Breast epithelium (tissue), 4 donors: ENCODE data around the gene C1orf210. TPM values are rescaled to one million over a fixed set of nuclear protein-coding genes. Genes with fewer than 3 reads are reported as not detected.
A peak's percentile ranks its signal among the peaks of the same experiment; 100 is the strongest.

ENCODE experiments used
- DNase-seq, 2 donors: peaks; one replicate each; pipeline ENCODE4 v3.0.0-alpha.2; 2019; ENCODE audit warnings: low spot score in 2 of 2
- H3K27ac ChIP-seq, 2 donors: fragments of 200-600 bp; sonication (generic) in 1 of 2; one replicate each; pipeline ENCODE4 v1.5.1; 2016 to 2019; ENCODE audit warnings: mild to moderate bottlenecking in 1 of 2
- H3K27me3 ChIP-seq, 2 donors: fragments of 200-600 bp; sonication (generic) in 1 of 2; one replicate each; pipeline versions ENCODE4 v1.5.1 to v1.6.0; 2017 to 2019; ENCODE audit warnings: control low read depth in 1 of 2, mild to moderate bottlenecking in 1 of 2
- H3K36me3 ChIP-seq: fragments of 200-600 bp; one replicate; pipeline ENCODE4 v1.5.1; 2019
- H3K4me1 ChIP-seq, 2 donors: fragments of 200-600 bp; sonication (generic); one replicate each; pipeline ENCODE4 v1.5.1; 2016 to 2019; ENCODE audit warnings: control low read depth in 1 of 2
- H3K4me3 ChIP-seq, 3 donors: fragments of 200-600 bp; sonication (generic); 1 replicate in 2 of 3; 2 replicates in 1 of 3; pipeline ENCODE4 v1.5.1; 2016 to 2019; ENCODE audit warnings: mild to moderate bottlenecking in 3 of 3, moderate library complexity in 2 of 3
- H3K9me3 ChIP-seq, 2 donors: fragments of 200-600 bp; sonication (generic) in 1 of 2; one replicate each; pipeline ENCODE4 v1.5.1; 2016 to 2019; ENCODE audit warnings: control low read depth in 1 of 2
- POLR2A ChIP-seq: fragments of 450-650 bp; IDR thresholded peaks from one replicate; pipeline ENCODE4 v1.6.1; 2016; ENCODE audit warnings: antibody characterized with exemption, mild to moderate bottlenecking, moderate library complexity
- POLR2AphosphoS5 ChIP-seq, 3 donors: sonication (generic); formaldehyde crosslinking; IDR thresholded peaks; one replicate each; pipeline ENCODE4 v1.6.1; 2017; ENCODE audit warnings: antibody characterized with exemption in 3 of 3
- intact Hi-C: fragments of 100-400 bp; cut with DNase I; formaldehyde crosslinking; loops from one replicate; pipeline ENCODE4 v1.15.1; 2023; ENCODE audit warnings: low total_unique reads
- total RNA-seq, 3 donors: library from RNA; depleted of rRNA; stranded (reverse); fragments of >200 nt; gene quantifications; one replicate each; pipeline ENCODE4 v1.1.0, GENCODE V29; 2016
- TF ChIP-seq, protein P1 (sequence below), 3 donors: fragments of 450-650 bp; IDR thresholded peaks; one replicate each; pipeline ENCODE4 v1.5.1; 2016 to 2017; ENCODE audit warnings: antibody characterized with exemption in 3 of 3, mild to moderate bottlenecking in 3 of 3, moderate library complexity in 3 of 3

Gene C1orf210
- total RNA-seq, 3 donors from 2014 or later, result 7.2 to 31.3 TPM; not detected in 1

DNA sequence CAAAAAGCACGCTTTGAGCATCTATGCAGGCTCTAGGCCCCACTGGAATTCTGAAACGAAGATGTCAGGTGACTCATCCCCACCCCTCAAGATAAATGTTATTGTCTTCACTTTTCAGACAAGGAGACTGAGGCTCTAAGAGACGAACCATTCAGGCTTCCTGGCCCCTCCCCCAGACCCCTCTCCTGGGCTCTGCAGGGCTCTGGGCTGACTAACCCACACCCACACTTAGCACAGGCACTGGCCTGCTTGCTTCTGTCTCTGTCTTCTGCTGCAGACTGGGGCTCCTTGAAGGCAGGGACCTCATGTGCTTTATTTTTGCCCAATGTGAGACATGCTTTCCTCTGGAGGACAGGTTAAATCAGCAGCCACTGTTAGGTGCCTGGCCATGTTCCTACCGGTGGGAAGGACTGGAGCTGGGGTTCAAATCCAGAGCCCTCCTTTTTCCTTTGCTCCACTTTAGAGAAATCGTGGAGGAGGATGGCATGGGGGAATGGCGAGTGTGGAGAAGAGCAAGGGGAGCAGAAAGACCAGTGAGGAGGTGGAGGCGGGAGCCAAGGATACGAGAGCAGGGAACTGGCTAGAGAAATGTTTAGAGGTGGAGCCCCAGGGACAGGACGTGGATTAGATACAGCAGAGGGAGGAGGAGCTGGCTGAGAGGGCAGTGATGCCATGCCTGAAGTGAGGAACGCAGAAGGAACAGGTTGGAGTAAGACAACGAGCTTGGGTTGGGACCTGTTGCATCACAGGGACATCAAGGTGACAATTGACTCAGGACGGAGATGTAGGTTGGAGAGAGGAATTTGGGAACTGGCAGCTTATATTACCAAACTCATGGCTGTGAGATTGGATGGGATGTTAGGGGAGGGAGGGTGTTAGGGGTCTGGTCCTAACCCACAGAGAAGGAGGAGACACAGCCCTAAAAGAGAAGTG, 13.9 kb downstream of the C1orf210 start:
- intact Hi-C loops, result no loop called here
- TF ChIP-seq, protein P1, sequence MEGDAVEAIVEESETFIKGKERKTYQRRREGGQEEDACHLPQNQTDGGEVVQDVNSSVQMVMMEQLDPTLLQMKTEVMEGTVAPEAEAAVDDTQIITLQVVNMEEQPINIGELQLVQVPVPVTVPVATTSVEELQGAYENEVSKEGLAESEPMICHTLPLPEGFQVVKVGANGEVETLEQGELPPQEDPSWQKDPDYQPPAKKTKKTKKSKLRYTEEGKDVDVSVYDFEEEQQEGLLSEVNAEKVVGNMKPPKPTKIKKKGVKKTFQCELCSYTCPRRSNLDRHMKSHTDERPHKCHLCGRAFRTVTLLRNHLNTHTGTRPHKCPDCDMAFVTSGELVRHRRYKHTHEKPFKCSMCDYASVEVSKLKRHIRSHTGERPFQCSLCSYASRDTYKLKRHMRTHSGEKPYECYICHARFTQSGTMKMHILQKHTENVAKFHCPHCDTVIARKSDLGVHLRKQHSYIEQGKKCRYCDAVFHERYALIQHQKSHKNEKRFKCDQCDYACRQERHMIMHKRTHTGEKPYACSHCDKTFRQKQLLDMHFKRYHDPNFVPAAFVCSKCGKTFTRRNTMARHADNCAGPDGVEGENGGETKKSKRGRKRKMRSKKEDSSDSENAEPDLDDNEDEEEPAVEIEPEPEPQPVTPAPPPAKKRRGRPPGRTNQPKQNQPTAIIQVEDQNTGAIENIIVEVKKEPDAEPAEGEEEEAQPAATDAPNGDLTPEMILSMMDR (IDR thresholded peaks at IDR 0.05), result no peak
- TF ChIP-seq POLR2AphosphoS5 (IDR thresholded peaks at IDR 0.05) (no peak), POLR2A (no peak)

DNA sequence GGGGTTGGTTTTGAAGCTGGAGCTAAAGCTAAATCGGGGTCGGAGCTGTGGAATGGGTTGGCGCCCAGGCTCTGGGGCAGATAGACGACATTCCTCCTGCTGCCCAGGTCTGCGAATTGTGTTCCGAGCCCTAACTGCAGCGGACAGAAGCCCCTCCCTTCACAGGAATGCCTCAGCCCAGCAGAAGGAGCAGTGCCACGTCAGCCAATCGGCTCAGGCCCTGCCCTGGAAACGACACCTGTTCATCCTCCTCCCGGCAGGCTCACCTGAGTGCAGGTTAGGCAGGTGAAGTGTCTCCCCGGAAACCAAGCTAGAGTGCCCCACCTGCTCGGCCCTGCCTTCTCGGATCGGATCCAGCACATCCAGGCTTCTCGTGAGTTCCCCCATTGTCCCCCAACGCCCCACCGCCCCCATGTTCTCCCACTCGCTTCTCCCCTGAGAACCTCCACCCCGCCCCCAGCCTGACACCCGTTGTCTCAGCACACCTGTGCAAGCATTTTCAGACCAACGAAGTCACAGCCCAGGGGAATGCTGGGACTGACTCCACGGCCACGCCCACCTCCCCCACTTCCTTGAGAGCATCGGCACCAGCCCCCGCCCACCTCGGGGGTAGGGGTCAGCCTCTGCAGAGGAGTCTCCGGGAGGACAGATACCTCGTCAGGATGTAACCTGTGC, 14.8 kb downstream of the C1orf210 start:
- H3K4me1 ChIP-seq, result no peaks in the 10 kb centered on the region

More for the DNA sequence above, 13.9 kb downstream of the C1orf210 start:
- Histone ChIP-seq H3K9me3 (no peaks in the 10 kb centered on the region), H3K27me3 (no peaks in the 10 kb centered on the region), H3K4me3 (peak overlapping the region in 2 of 3 donors; percentile 53 to 66), H3K27ac (peak overlapping the region; percentile 78 to 81), H3K4me1 (no peaks in the 10 kb centered on the region), H3K36me3 (no peaks in the 10 kb centered on the region)
- DNase-seq, result peak in 1 of 2 donors; percentile 44

DNA sequence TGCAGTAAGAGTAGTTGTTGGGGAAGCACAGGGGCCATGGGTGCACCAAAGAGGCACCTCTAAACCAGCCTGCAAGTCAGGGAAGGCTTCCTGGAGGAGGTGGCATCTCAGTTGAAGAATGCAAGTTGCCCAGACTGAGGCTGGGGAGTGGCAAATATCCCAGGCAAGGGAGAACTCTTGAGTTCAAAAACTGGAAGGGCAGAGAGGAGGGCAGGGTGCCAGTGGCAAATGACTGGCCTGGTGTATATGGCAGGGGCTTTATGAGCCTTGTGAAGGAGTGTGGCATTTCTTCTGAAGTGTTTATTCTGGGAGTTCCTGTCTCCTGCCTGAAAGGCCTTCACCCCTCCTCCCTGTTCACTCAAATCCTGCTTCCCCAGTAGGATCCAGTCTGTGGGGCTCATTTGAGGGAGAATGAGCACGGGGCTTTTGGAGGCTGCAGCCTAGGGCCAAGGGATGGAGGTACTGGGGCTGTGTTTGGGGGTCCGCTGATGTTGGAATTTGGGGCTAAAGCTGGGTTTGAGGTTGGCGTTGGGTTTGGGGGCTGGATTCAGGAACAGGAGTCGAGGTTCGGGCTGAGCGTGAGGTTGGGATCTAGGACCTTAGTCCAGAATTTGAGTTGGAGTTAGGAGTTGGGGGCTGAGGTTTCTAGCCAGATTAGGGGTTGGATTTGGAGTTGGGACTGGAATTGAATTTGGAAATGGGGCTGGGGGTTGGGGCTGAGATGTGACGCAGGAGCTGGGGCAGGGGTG, 15.6 kb downstream of the C1orf210 start, which contains the start of gene TMEM125:
TMEM125 (plus strand) TSS at position 357 of the 749 bp plus-strand sequence. CDS start 2,740 bp downstream, outside the sequence.
- Histone ChIP-seq H3K9me3 (no peaks in the 10 kb centered on the region), H3K4me1 (no peaks in the 10 kb centered on the region), H3K27ac (peak within 1 kb of the TSS; percentile 78 to 81), H3K36me3 (no peaks in the 10 kb centered on the region), H3K4me3 (peak within 1 kb of the TSS in 2 of 3 donors; percentile 53 to 66), H3K27me3 (no peaks in the 10 kb centered on the region)
- intact Hi-C loops, result no loop called here
- TF ChIP-seq, protein P1 (IDR thresholded peaks at IDR 0.05), result no peak
- TF ChIP-seq POLR2AphosphoS5 (IDR thresholded peaks at IDR 0.05) (no peak), POLR2A (no peak)
- DNase-seq, result peak in 1 of 2 donors; percentile 48

More for the DNA sequence above, 14.8 kb downstream of the C1orf210 start:
- Histone ChIP-seq H3K27me3 (no peaks in the 10 kb centered on the region), H3K27ac (peak overlapping the region; percentile 78 to 81), H3K4me3 (peak overlapping the region in 2 of 3 donors; percentile 53 to 66), H3K36me3 (no peaks in the 10 kb centered on the region), H3K9me3 (no peaks in the 10 kb centered on the region)
- intact Hi-C loops, result no loop called here
- peak; percentile 83 for DNase-seq
- TF ChIP-seq POLR2A, result no peak
- TF ChIP-seq, protein P1 (IDR thresholded peaks at IDR 0.05), result no peak
- TF ChIP-seq POLR2AphosphoS5 (IDR thresholded peaks at IDR 0.05), result peak in 1 of 3 donors; percentile 45

DNA sequence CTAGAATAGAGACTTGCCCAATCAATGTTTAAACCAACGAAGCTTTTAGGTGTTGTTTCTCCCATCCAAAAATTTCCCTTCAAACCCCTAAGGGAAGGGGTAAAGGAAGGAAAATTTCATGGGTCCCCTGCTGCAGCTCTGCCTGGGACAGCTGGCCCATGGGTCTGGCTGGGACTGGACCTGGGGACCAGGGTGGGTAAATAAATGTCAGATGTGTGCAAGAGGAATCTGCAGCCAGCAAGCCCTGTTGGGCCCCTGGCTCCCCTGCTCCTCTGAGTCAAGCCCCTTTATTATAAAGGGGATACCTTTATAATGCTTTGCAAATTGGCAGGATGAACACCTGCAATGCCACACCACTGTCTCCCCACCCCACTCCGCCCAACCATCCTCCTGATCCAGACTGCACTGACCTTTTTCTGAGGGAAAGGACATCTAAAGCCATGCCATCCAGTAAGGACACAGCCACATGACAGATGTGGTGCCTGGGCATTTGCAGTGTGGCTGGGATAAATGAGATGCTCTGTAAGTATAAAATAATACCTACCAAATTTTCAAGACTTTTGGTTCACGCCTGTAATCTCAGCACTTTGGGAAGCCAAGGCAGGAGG, 17.5 kb downstream of the C1orf210 start:
- no peaks in the 10 kb centered on the region for H3K9me3 ChIP-seq
- no peaks in the 10 kb centered on the region for H3K36me3 ChIP-seq
- no peaks in the 10 kb centered on the region for H3K4me1 ChIP-seq
- TF ChIP-seq, protein P1 (IDR thresholded peaks at IDR 0.05), result no peak
- TF ChIP-seq POLR2AphosphoS5 (IDR thresholded peaks at IDR 0.05) (no peak), POLR2A (no peak)
- H3K27me3 ChIP-seq, result no peaks in the 10 kb centered on the region
- H3K4me3 ChIP-seq, result no peak overlapping the region
- DNase-seq, result peak in 1 of 2 donors; percentile 12
- no peak overlapping the region for H3K27ac ChIP-seq
- intact Hi-C loops, result no loop called here
